ENCODE measurements around the gene SAT1.

GRCh38 chrX:23815376-23815775 lies 32.4 kb downstream of the SAT1 start:
- TF ChIP-seq POLR2A (IDR thresholded peaks at IDR 0.05): no peak
- TF ChIP-seq, protein P1, sequence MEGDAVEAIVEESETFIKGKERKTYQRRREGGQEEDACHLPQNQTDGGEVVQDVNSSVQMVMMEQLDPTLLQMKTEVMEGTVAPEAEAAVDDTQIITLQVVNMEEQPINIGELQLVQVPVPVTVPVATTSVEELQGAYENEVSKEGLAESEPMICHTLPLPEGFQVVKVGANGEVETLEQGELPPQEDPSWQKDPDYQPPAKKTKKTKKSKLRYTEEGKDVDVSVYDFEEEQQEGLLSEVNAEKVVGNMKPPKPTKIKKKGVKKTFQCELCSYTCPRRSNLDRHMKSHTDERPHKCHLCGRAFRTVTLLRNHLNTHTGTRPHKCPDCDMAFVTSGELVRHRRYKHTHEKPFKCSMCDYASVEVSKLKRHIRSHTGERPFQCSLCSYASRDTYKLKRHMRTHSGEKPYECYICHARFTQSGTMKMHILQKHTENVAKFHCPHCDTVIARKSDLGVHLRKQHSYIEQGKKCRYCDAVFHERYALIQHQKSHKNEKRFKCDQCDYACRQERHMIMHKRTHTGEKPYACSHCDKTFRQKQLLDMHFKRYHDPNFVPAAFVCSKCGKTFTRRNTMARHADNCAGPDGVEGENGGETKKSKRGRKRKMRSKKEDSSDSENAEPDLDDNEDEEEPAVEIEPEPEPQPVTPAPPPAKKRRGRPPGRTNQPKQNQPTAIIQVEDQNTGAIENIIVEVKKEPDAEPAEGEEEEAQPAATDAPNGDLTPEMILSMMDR (IDR thresholded peaks at IDR 0.05): no peak
